Stimulated activated CD4-positive, alpha-beta T cell treated with anti-CD3 and anti-CD28 coated beads, Interleukin-4, amount 100 ng/mL, for 4 hours (primary cell): ENCODE results near the gene MED13L.

ENCODE experiments used
- DNase-seq, 2 experiments: peaks; one replicate each; pipeline ENCODE4 v3.0.0-alpha.2; 2020

The MED13L gene

GRCh38 chr12:116206828-116207227 lies 70.7 kb downstream of the MED13L start:
- DNase-seq: no peak

- DNase-seq: no peak
These were observed 72.7 kb downstream of the MED13L start for GRCh38 chr12:116204785-116205184.

- no peak for DNase-seq
These were observed 73.3 kb downstream of the MED13L start for GRCh38 chr12:116204169-116204568.

- no peak for DNase-seq
These were observed 74.6 kb downstream of the MED13L start for GRCh38 chr12:116202940-116203339.

GRCh38 chr12:116202433-116202832 lies 75.1 kb downstream of the MED13L start:
- no peak for DNase-seq

GRCh38 chr12:116201908-116202307 lies 75.6 kb downstream of the MED13L start:
- no peak for DNase-seq

- no peak for DNase-seq
These were observed 76.1 kb downstream of the MED13L start for GRCh38 chr12:116201359-116201758.

- DNase-seq: no peak
These were observed 76.7 kb downstream of the MED13L start for GRCh38 chr12:116200812-116201211.

- DNase-seq: no peak
These were observed 78.3 kb downstream of the MED13L start for GRCh38 chr12:116199160-116199706.

GRCh38 chr12:116196752-116197718 lies 80.5 kb downstream of the MED13L start:
- DNase-seq: no peak

- no peak for DNase-seq
These were observed 81.3 kb downstream of the MED13L start for GRCh38 chr12:116196226-116196625.

GRCh38 chr12:116194935-116195431 lies 82.5 kb downstream of the MED13L start:
- DNase-seq: peak; percentile 34 to 51

GRCh38 chr12:116189692-116190091 lies 87.8 kb downstream of the MED13L start:
- no peak for DNase-seq

- DNase-seq: no peak
These were observed 88.9 kb downstream of the MED13L start for GRCh38 chr12:116188581-116188980.

- no peak for DNase-seq
These were observed 90.4 kb downstream of the MED13L start for GRCh38 chr12:116187151-116187511.

GRCh38 chr12:116186482-116187150 lies 90.9 kb downstream of the MED13L start:
- DNase-seq: no peak

- no peak for DNase-seq
These were observed 92.7 kb downstream of the MED13L start for GRCh38 chr12:116184763-116185162.

- DNase-seq: no peak
These were observed 93.8 kb downstream of the MED13L start for GRCh38 chr12:116183741-116184141.

- DNase-seq: no peak
These were observed 95.0 kb downstream of the MED13L start for GRCh38 chr12:116182359-116183063.

- no peak for DNase-seq
These were observed 97.0 kb downstream of the MED13L start for GRCh38 chr12:116180448-116180847.

GRCh38 chr12:116179384-116179783 lies 98.1 kb downstream of the MED13L start:
- no peak for DNase-seq

- no peak for DNase-seq
These were observed 100.5 kb downstream of the MED13L start for GRCh38 chr12:116177017-116177416.

GRCh38 chr12:116174904-116175303 lies 102.6 kb downstream of the MED13L start:
- no peak for DNase-seq
